ENCODE measurements around the gene NUBP2. TPM values are rescaled to one million over a fixed set of nuclear protein-coding genes. Genes with fewer than 3 reads are reported as not detected.
A peak's percentile ranks its signal among the peaks of the same experiment; 100 is the strongest.
"Not testable (repeated sequence)": the region's sequence is repeated elsewhere in the genome, so short reads cannot be mapped to it uniquely, and the experiment has no call there.

The NUBP2 gene
- total RNA-seq, 4 donors from 2014 or later: 47.1 to 99.9 (median 59.3) TPM

DNA sequence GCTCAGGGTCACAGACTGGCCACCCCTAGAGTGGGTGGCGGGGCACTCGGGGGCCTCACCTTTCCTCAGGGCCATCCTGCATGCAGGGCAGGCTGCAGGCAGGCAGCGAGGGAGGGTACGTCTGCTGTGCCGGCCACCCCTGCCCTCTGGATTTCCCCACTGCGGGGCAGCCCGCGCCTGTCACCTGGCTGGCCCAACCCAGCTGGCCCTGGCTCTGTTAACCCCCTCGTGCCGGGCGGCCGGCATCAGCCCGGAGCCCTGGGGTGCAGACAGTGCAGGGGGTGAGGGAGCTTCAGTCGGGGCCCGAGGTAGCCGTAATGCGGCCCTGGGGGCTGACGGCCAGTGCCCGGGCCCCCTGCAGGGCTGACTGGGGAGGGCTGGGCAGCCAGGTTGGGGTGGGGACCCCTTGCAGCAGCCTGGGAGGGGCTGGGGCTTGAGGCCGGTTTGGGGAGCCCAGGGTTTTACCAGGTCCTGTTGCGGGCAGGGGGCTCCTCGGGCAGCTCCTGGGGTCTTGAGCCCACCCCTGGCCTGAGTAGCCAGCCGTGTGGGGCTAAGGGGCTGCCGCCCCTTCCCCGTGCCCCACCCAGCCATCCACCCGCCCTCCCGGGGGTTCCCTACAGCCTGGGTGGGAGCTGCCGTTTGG lies 10.9 kb downstream of the NUBP2 start, which contains the start of gene IGFALS:
TSS of gene IGFALS (minus strand) at position 128 of the 643 bp plus-strand sequence. CDS start at position 75, 53 bp downstream.
- no peaks in the 10 kb centered on the region for H3K27me3 ChIP-seq
- no peak within 1 kb of the TSS for H3K4me3 ChIP-seq
- no peak within 1 kb of the TSS for H3K27ac ChIP-seq
- peaks cover 0 to 4% (median 0%) of the 10 kb centered on the region in 4 donors for H3K9me3 ChIP-seq
- TF ChIP-seq, protein P1, sequence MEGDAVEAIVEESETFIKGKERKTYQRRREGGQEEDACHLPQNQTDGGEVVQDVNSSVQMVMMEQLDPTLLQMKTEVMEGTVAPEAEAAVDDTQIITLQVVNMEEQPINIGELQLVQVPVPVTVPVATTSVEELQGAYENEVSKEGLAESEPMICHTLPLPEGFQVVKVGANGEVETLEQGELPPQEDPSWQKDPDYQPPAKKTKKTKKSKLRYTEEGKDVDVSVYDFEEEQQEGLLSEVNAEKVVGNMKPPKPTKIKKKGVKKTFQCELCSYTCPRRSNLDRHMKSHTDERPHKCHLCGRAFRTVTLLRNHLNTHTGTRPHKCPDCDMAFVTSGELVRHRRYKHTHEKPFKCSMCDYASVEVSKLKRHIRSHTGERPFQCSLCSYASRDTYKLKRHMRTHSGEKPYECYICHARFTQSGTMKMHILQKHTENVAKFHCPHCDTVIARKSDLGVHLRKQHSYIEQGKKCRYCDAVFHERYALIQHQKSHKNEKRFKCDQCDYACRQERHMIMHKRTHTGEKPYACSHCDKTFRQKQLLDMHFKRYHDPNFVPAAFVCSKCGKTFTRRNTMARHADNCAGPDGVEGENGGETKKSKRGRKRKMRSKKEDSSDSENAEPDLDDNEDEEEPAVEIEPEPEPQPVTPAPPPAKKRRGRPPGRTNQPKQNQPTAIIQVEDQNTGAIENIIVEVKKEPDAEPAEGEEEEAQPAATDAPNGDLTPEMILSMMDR (IDR thresholded peaks at IDR 0.05): no peak
- no peak for TF ChIP-seq POLR2A (IDR thresholded peaks at IDR 0.05)
- H3K4me1 ChIP-seq: no peaks in the 10 kb centered on the region
- H3K36me3 ChIP-seq: peaks cover 0 to 18% (median 0%) of the 10 kb centered on the region in 3 donors
- DNase-seq: peak in 2 of 3 donors; percentile 41 to 53

GRCh38 chr16:1794221-1794871 lies 11.6 kb downstream of the NUBP2 start:
- Histone ChIP-seq H3K36me3 (peaks cover 0 to 12% (median 0%) of the 10 kb centered on the region in 3 donors), H3K9me3 (peaks cover 0 to 4% (median 0%) of the 10 kb centered on the region in 4 donors), H3K27me3 (no peaks in the 10 kb centered on the region), H3K27ac (no peak overlapping the region), H3K4me3 (no peak overlapping the region), H3K4me1 (no peaks in the 10 kb centered on the region)
- DNase-seq: peak in 1 of 3 donors; percentile 47
- TF ChIP-seq, protein P1 (IDR thresholded peaks at IDR 0.05): no peak
- no peak for TF ChIP-seq POLR2A (IDR thresholded peaks at IDR 0.05)

DNA sequence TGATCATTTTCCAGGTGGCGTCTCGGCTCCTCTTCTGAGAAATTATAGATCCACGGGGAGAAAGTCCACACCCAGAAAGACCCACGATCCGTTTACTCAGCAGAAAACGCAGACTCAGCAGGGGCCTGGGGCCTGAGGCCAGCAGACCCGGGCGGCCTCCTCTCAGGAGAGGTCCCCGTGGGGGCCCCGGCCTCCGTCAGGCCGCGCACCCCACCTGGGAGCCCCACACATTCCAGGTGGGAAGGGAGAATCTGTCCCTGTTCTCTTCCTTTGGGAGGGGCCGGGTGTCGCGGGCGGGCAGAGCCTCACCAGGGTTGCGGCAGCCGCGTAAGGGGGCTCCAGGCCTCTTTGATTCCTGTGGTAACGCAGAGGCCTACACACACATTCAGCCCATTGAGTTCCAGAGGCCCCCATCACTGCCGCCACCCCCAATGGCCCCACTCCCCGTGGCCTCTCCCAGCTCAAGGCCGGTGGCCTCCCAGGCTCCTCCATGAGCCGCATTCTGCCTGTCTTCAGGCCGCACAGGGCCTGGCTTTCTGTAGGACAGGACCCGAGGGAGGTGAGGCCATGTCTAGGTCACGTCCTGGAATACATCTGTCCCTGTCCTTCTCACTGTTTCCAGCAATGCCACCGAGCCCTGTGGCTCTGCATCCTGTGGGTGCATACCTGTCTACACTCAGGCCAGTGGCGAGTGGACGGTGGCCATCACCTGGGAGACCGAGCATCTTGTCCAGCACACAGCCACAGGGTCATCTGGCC lies 12.3 kb downstream of the NUBP2 start:
- peaks cover 0 to 7% (median 0%) of the 10 kb centered on the region in 3 donors for H3K36me3 ChIP-seq
- DNase-seq: no peak
- no peak overlapping the region for H3K27ac ChIP-seq
- TF ChIP-seq, protein P1 (IDR thresholded peaks at IDR 0.05): no peak
- TF ChIP-seq POLR2A (IDR thresholded peaks at IDR 0.05): no peak
- H3K27me3 ChIP-seq: no peaks in the 10 kb centered on the region
- no peaks in the 10 kb centered on the region for H3K4me1 ChIP-seq
- peaks cover 0 to 4% (median 0%) of the 10 kb centered on the region in 4 donors for H3K9me3 ChIP-seq
- no peak overlapping the region for H3K4me3 ChIP-seq

DNA sequence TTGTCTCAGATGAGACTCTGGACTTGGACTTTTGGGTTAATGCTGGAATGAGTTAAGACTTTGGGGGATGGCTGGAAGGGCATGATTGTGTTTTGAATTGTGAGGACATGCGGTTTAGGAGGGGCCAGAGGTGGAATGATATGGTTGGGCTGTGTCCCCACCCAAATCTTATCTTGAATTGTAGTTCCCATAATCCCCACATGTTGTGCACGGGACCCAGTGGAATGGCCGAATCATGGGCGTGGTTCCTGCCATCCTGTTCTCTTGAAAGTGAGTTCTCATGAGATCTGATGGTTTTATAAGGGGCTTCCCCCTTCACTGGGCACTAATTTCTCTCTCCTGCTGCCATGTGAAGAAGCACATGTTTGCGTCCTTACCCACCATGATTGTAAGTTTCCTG lies 16.5 kb downstream of the NUBP2 start:
- not testable (repeated sequence) for H3K4me1 ChIP-seq, DNase-seq, H3K36me3 ChIP-seq, H3K27ac ChIP-seq, H3K27me3 ChIP-seq, H3K4me3 ChIP-seq, H3K9me3 ChIP-seq

- no peak overlapping the region for H3K4me3 ChIP-seq
- no peak overlapping the region for H3K27ac ChIP-seq
- no peak for TF ChIP-seq POLR2A (IDR thresholded peaks at IDR 0.05)
- TF ChIP-seq, protein P1 (IDR thresholded peaks at IDR 0.05): no peak
- peaks cover 0 to 4% (median 0%) of the 10 kb centered on the region in 4 donors for H3K9me3 ChIP-seq
- DNase-seq: no peak
- no peaks in the 10 kb centered on the region for H3K36me3 ChIP-seq
- no peaks in the 10 kb centered on the region for H3K4me1 ChIP-seq
- no peaks in the 10 kb centered on the region for H3K27me3 ChIP-seq
Observed at GRCh38 chr16:1800701-1801100, 17.9 kb downstream of the NUBP2 start.
